ENCODE results near the gene KIF16B.

The KIF16B gene

GRCh38 chr20:16236589-16237241 is 336.5 kb downstream of the KIF16B start:
- H3K27ac ChIP-seq (ENCODE audit: low read length, poor library complexity, severe bottlenecking), result no peak overlapping the region
- H2BK5ac ChIP-seq (ENCODE audit: low read depth, low read length, poor library complexity, severe bottlenecking), result no peak overlapping the region

GRCh38 chr20:16230402-16230801 is 342.8 kb downstream of the KIF16B start:
- Histone ChIP-seq H3K9me3 (ENCODE audit: control insufficient read depth, low read length) (no peaks in the 10 kb centered on the region), H3K4me1 (ENCODE audit: control insufficient read depth, insufficient read depth, low read depth, low read length) (no peaks in the 10 kb centered on the region), H2AFZ (ENCODE audit: low read depth, low read length) (no peak overlapping the region), H3K18ac (ENCODE audit: low read depth in 1 of 2, low read length in 2 of 2) (no peak overlapping the region), H3K4me3 (ENCODE audit: insufficient read depth in 1 of 2, low read depth in 1 of 2, low read length in 2 of 2) (no peak overlapping the region), H2AK5ac (ENCODE audit: low read length, severe bottlenecking) (no peak overlapping the region), H3K36me3 (ENCODE audit: control insufficient read depth in 1 of 2, insufficient read depth in 2 of 2, low read depth in 1 of 2, low read length in 2 of 2) (no peaks in the 10 kb centered on the region), H4K91ac (ENCODE audit: low read length) (no peak overlapping the region), H3K9ac (ENCODE audit: low read length) (no peak overlapping the region), H4K8ac (ENCODE audit: low read length) (no peak overlapping the region), H2BK12ac (ENCODE audit: low read length in 2 of 2) (no peak overlapping the region), H3K27me3 (ENCODE audit: control insufficient read depth in 1 of 2, insufficient read depth in 1 of 2, low read length in 2 of 2) (no peaks in the 10 kb centered on the region), H3K4me2 (ENCODE audit: low read length, poor library complexity, severe bottlenecking) (no peak overlapping the region), H2BK5ac (ENCODE audit: low read depth, low read length, poor library complexity, severe bottlenecking) (no peak overlapping the region), H3K27ac (ENCODE audit: low read length, poor library complexity, severe bottlenecking) (no peak overlapping the region), H2BK15ac (ENCODE audit: low read depth, poor library complexity, severe bottlenecking) (no peak overlapping the region), H3K14ac (ENCODE audit: low read length in 2 of 2) (no peak overlapping the region), H3K23ac (ENCODE audit: low read length in 2 of 2) (no peak overlapping the region), H2BK120ac (ENCODE audit: low read depth, low read length) (no peak overlapping the region), H3K79me1 (replicated peaks; ENCODE audit: low read length, poor library complexity, severe bottlenecking) (no peaks in the 10 kb centered on the region), H3K4ac (ENCODE audit: low read depth in 1 of 2, low read length in 2 of 2) (no peak overlapping the region)
- no peak for DNase-seq

More at GRCh38 chr20:16236589-16237241, 336.5 kb downstream of the KIF16B start:
- no peaks in the 10 kb centered on the region for H3K27me3 ChIP-seq (ENCODE audit: control insufficient read depth in 1 of 2, insufficient read depth in 1 of 2, low read length in 2 of 2)
- H4K91ac ChIP-seq (ENCODE audit: low read length), result no peak overlapping the region
- H3K4ac ChIP-seq (ENCODE audit: low read depth in 1 of 2, low read length in 2 of 2), result no peak overlapping the region
- no peak overlapping the region for H2AFZ ChIP-seq (ENCODE audit: low read depth, low read length)
- no peak overlapping the region for H3K4me2 ChIP-seq (ENCODE audit: low read length, poor library complexity, severe bottlenecking)
- peaks cover 16% of the 10 kb centered on the region for H3K9me3 ChIP-seq (ENCODE audit: control insufficient read depth, low read length)
- H3K23ac ChIP-seq (ENCODE audit: low read length in 2 of 2), result no peak overlapping the region
- H2BK120ac ChIP-seq (ENCODE audit: low read depth, low read length), result no peak overlapping the region
- no peaks in the 10 kb centered on the region for H3K4me1 ChIP-seq (ENCODE audit: control insufficient read depth, insufficient read depth, low read depth, low read length)
- H3K14ac ChIP-seq (ENCODE audit: low read length in 2 of 2), result no peak overlapping the region
- 78% methylated on average over 9 of the region's 9 CpGs for WGBS
- no peak overlapping the region for H3K9ac ChIP-seq (ENCODE audit: low read length)
- H3K4me3 ChIP-seq (ENCODE audit: insufficient read depth in 1 of 2, low read depth in 1 of 2, low read length in 2 of 2), result no peak overlapping the region
- no peak overlapping the region for H2AK5ac ChIP-seq (ENCODE audit: low read length, severe bottlenecking)
- no peaks in the 10 kb centered on the region for H3K36me3 ChIP-seq (ENCODE audit: control insufficient read depth in 1 of 2, insufficient read depth in 2 of 2, low read depth in 1 of 2, low read length in 2 of 2)
- no peak for DNase-seq
- H2BK15ac ChIP-seq (ENCODE audit: low read depth, poor library complexity, severe bottlenecking), result no peak overlapping the region
- no peak overlapping the region for H2BK12ac ChIP-seq (ENCODE audit: low read length in 2 of 2)
- no peak overlapping the region for H4K8ac ChIP-seq (ENCODE audit: low read length)
- H3K18ac ChIP-seq (ENCODE audit: low read depth in 1 of 2, low read length in 2 of 2), result no peak overlapping the region
- no peaks in the 10 kb centered on the region for H3K79me1 ChIP-seq (replicated peaks; ENCODE audit: low read length, poor library complexity, severe bottlenecking)

GRCh38 chr20:16229813-16230212 is 343.4 kb downstream of the KIF16B start:
- Histone ChIP-seq H3K14ac (ENCODE audit: low read length in 2 of 2) (no peak overlapping the region), H3K4me2 (ENCODE audit: low read length, poor library complexity, severe bottlenecking) (no peak overlapping the region), H4K91ac (ENCODE audit: low read length) (no peak overlapping the region), H2AFZ (ENCODE audit: low read depth, low read length) (no peak overlapping the region), H2BK15ac (ENCODE audit: low read depth, poor library complexity, severe bottlenecking) (no peak overlapping the region), H3K9ac (ENCODE audit: low read length) (no peak overlapping the region), H3K23ac (ENCODE audit: low read length in 2 of 2) (no peak overlapping the region), H2AK5ac (ENCODE audit: low read length, severe bottlenecking) (no peak overlapping the region), H2BK5ac (ENCODE audit: low read depth, low read length, poor library complexity, severe bottlenecking) (no peak overlapping the region), H4K8ac (ENCODE audit: low read length) (no peak overlapping the region), H3K4me1 (ENCODE audit: control insufficient read depth, insufficient read depth, low read depth, low read length) (no peaks in the 10 kb centered on the region), H3K4me3 (ENCODE audit: insufficient read depth in 1 of 2, low read depth in 1 of 2, low read length in 2 of 2) (no peak overlapping the region), H2BK120ac (ENCODE audit: low read depth, low read length) (no peak overlapping the region), H3K27ac (ENCODE audit: low read length, poor library complexity, severe bottlenecking) (no peak overlapping the region), H2BK12ac (ENCODE audit: low read length in 2 of 2) (no peak overlapping the region), H3K4ac (ENCODE audit: low read depth in 1 of 2, low read length in 2 of 2) (no peak overlapping the region), H3K79me1 (replicated peaks; ENCODE audit: low read length, poor library complexity, severe bottlenecking) (no peaks in the 10 kb centered on the region), H3K18ac (ENCODE audit: low read depth in 1 of 2, low read length in 2 of 2) (no peak overlapping the region), H3K27me3 (ENCODE audit: control insufficient read depth in 1 of 2, insufficient read depth in 1 of 2, low read length in 2 of 2) (no peaks in the 10 kb centered on the region), H3K36me3 (ENCODE audit: control insufficient read depth in 1 of 2, insufficient read depth in 2 of 2, low read depth in 1 of 2, low read length in 2 of 2) (no peaks in the 10 kb centered on the region), H3K9me3 (ENCODE audit: control insufficient read depth, low read length) (no peaks in the 10 kb centered on the region)
- 93% methylated on average over 1 of the region's 1 CpG for WGBS
- no peak for DNase-seq

- Histone ChIP-seq H2BK15ac (ENCODE audit: low read depth, poor library complexity, severe bottlenecking) (no peak overlapping the region), H3K9me3 (ENCODE audit: control insufficient read depth, low read length) (no peaks in the 10 kb centered on the region), H2AFZ (ENCODE audit: low read depth, low read length) (no peak overlapping the region), H2BK12ac (ENCODE audit: low read length in 2 of 2) (no peak overlapping the region), H3K18ac (ENCODE audit: low read depth in 1 of 2, low read length in 2 of 2) (no peak overlapping the region), H3K23ac (ENCODE audit: low read length in 2 of 2) (no peak overlapping the region), H3K27ac (ENCODE audit: low read length, poor library complexity, severe bottlenecking) (no peak overlapping the region), H3K14ac (ENCODE audit: low read length in 2 of 2) (no peak overlapping the region), H3K4me3 (ENCODE audit: insufficient read depth in 1 of 2, low read depth in 1 of 2, low read length in 2 of 2) (no peak overlapping the region), H2AK5ac (ENCODE audit: low read length, severe bottlenecking) (no peak overlapping the region), H3K9ac (ENCODE audit: low read length) (no peak overlapping the region), H4K8ac (ENCODE audit: low read length) (no peak overlapping the region), H3K4ac (ENCODE audit: low read depth in 1 of 2, low read length in 2 of 2) (no peak overlapping the region), H3K36me3 (ENCODE audit: control insufficient read depth in 1 of 2, insufficient read depth in 2 of 2, low read depth in 1 of 2, low read length in 2 of 2) (no peaks in the 10 kb centered on the region), H4K91ac (ENCODE audit: low read length) (no peak overlapping the region), H3K4me1 (ENCODE audit: control insufficient read depth, insufficient read depth, low read depth, low read length) (no peaks in the 10 kb centered on the region), H2BK120ac (ENCODE audit: low read depth, low read length) (no peak overlapping the region), H3K27me3 (ENCODE audit: control insufficient read depth in 1 of 2, insufficient read depth in 1 of 2, low read length in 2 of 2) (no peaks in the 10 kb centered on the region), H3K79me1 (replicated peaks; ENCODE audit: low read length, poor library complexity, severe bottlenecking) (no peaks in the 10 kb centered on the region), H3K4me2 (ENCODE audit: low read length, poor library complexity, severe bottlenecking) (no peak overlapping the region), H2BK5ac (ENCODE audit: low read depth, low read length, poor library complexity, severe bottlenecking) (no peak overlapping the region)
- DNase-seq, result no peak
- 71% methylated on average over 4 of the region's 4 CpGs for WGBS
These were observed 344.5 kb downstream of the KIF16B start for GRCh38 chr20:16228722-16229121.

All from mesenchymal stem cell (in vitro differentiated cells and primary cell).